ENCODE data around the gene YTHDC2. TPM values are rescaled to one million over a fixed set of nuclear protein-coding genes. Genes with fewer than 3 reads are reported as not detected.
A peak's percentile ranks its signal among the peaks of the same experiment; 100 is the strongest.

YTHDC2 gene
- total and polyA plus RNA-seq, 10 of the 15 experiments (the other 5 are each of a cell fraction or from before 2014, with no cell fraction given): 3.8 to 25.8 (median 16.4) TPM

- TF ChIP-seq POU2F2 (IDR thresholded peaks at IDR 0.05; ENCODE audit: borderline replicate concordance, low read depth, low read length) (0 out of 3 replicates have a peak, but pooled peaks have one; percentile 52), ZNF384 (IDR thresholded peaks at IDR 0.05; ENCODE audit: borderline replicate concordance, low read depth, low read length) (no peak), CREM (IDR thresholded peaks at IDR 0.05; ENCODE audit: low read depth) (peak; percentile 97), LARP7 (IDR thresholded peaks at IDR 0.05) (peak; percentile 95), ASH2L (IDR thresholded peaks at IDR 0.05; ENCODE audit: borderline replicate concordance, low read depth) (no peak), GATAD2B (conservative IDR thresholded peaks at IDR 0.05; ENCODE audit: low read depth) (peak; percentile 87), PML (IDR thresholded peaks at IDR 0.05; ENCODE audit: low read length) (peak; percentile 78; the same call in 1 of the 2 replicates), HSF1 (IDR thresholded peaks at IDR 0.05; ENCODE audit: low read depth, low read length) (no peak), SKIL (IDR thresholded peaks at IDR 0.05; ENCODE audit: low read depth, poor library complexity, severe bottlenecking) (no peak), ZNF687 (IDR thresholded peaks at IDR 0.05) (peak; percentile 99), NFIC (IDR thresholded peaks at IDR 0.05; ENCODE audit: low read depth, low read length) (no peak), BMI1 (IDR thresholded peaks at IDR 0.05; ENCODE audit: borderline replicate concordance) (no peak), SIN3A (IDR thresholded peaks at IDR 0.05; ENCODE audit: low read depth, low read length) (no peak; the same call in 1 of the 2 replicates), IRF5 (IDR thresholded peaks at IDR 0.05; ENCODE audit: borderline replicate concordance) (no peak), PAX8 (IDR thresholded peaks at IDR 0.05) (no peak), RELB (IDR thresholded peaks at IDR 0.05; ENCODE audit: low read depth) (peak; percentile 46; the same call in 1 of the 2 replicates), MAX (IDR thresholded peaks at IDR 0.05; ENCODE audit: low read depth, low read length) (peak; percentile 69), IKZF1 (conservative IDR thresholded peaks at IDR 0.05) (peak; percentile 68; the same call in 1 of the 2 replicates)
These were observed at the start of gene YTHDC2 (continued) for GRCh38 chr5:113513384-113514288.
